ENCODE measurements around the gene ARL8A. TPM values are rescaled to one million over a fixed set of nuclear protein-coding genes. Genes with fewer than 3 reads are reported as not detected.
A peak's percentile ranks its signal among the peaks of the same experiment; 100 is the strongest.
"Not testable (repeated sequence)": the region's sequence is repeated elsewhere in the genome, so short reads cannot be mapped to it uniquely, and the experiment has no call there.

Gene ARL8A
- total and polyA plus RNA-seq, 9 donors = 27.4 to 41.9 (median 38.7) TPM

DNA sequence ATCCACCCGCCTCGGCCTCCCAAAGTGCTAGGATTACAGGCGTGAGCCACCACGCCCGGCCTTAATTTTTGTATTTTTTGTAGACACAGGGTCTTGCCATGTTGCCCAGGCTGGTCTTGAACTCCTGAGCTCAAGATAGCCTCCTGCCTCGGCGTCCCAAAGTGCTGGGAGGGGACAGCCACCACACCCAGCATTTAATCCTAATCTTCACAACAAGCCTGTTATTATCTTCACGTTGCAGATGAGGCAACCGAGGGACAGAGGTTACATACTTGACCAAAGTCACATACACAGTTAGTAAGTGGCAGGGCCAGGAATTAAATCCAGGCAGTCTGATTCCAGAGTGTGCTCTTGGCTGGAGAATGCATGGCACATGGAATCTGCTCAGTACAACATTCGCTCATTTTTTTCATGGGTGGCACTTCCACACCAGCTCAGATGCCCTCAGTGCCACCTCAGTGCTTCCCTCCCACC is 26.6 kb downstream of the ARL8A start:
- Histone ChIP-seq H3K9me3 (replicated peaks; ENCODE audit: control insufficient read depth, low read depth, low read length) (no peaks in the 10 kb centered on the region), H3K4me3 (ENCODE audit: low read length) (no peak overlapping the region), H3K27ac (ENCODE audit: low read length) (no peak overlapping the region), H3K27me3 (ENCODE audit: control insufficient read depth, insufficient read depth, low read length) (peaks cover 2% of the 10 kb centered on the region), H3K4me1 (ENCODE audit: control insufficient read depth, insufficient read depth, low read length) (peaks cover 12% of the 10 kb centered on the region), H3K36me3 (ENCODE audit: control insufficient read depth, insufficient read depth, low read length) (no peaks in the 10 kb centered on the region)
- WGBS (ENCODE audit: insufficient coverage) = 87% methylated on average over 8 of the region's 10 CpGs
- DNase-seq = no peak

DNA sequence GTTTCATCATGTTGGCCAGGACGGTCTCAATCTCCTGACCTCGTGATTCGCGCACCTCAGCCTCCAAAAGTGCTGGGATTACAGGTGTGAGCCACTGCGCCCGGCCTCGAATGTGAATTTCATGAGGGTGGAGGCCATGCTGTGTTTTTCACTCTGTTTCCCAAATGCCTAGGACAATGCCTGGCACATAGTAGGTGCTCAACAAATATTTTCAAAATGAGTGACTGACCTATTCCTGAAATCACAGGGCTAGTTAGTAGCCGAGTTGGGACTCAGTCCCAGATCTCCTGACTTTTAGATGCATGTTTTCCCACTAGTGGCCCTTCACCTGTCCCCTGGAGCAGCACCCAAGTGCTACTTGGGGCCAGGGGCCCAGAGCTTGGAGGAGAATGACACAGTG is 28.2 kb downstream of the ARL8A start:
- DNase-seq = no peak
- 100% methylated on average over 7 of the region's 8 CpGs for WGBS (ENCODE audit: insufficient coverage)
- H3K9me3 ChIP-seq (replicated peaks; ENCODE audit: control insufficient read depth, low read depth, low read length) = no peaks in the 10 kb centered on the region
- H3K27ac ChIP-seq (ENCODE audit: low read length) = no peak overlapping the region
- H3K4me1 ChIP-seq (ENCODE audit: control insufficient read depth, insufficient read depth, low read length) = peaks cover 13% of the 10 kb centered on the region
- no peaks in the 10 kb centered on the region for H3K36me3 ChIP-seq (ENCODE audit: control insufficient read depth, insufficient read depth, low read length)
- peaks cover 2% of the 10 kb centered on the region for H3K27me3 ChIP-seq (ENCODE audit: control insufficient read depth, insufficient read depth, low read length)
- H3K4me3 ChIP-seq (ENCODE audit: low read length) = no peak overlapping the region

DNA sequence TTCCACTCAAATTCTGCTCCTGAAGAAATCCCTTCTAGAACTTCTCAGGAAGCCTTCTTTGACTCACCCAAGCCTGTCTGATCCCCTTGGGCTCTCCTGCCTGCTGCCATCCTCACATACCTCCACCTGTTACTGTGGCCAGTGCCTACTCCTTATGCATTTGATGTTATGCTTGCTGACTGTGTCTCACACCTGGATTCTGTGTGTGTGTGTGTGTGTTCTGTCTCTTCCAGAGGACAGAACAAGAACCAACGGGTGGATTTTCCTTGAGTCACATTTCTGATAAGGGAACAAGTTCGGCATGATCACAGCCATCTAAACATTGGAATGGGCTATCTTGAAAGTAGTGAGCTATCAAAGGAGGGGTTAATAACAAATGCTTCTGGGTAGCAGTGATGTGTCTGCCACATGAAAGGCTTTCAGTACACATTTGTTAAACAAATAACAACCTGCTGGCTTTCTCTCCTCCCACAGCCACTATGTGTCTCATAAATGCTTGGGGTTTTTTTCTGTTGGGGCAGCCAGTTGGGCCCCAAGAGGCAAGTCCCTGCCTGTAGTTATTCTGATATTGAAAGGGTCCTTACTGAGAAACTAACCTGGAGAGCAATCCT is 30.7 kb downstream of the ARL8A start:
- Histone ChIP-seq H3K36me3 (ENCODE audit: control insufficient read depth, insufficient read depth, low read length) (no peaks in the 10 kb centered on the region), H3K27ac (ENCODE audit: low read length) (peak overlapping the region; percentile 51), H3K4me1 (ENCODE audit: control insufficient read depth, insufficient read depth, low read length) (peaks cover 13% of the 10 kb centered on the region), H3K9me3 (replicated peaks; ENCODE audit: control insufficient read depth, low read depth, low read length) (no peaks in the 10 kb centered on the region), H3K4me3 (ENCODE audit: low read length) (no peak overlapping the region), H3K27me3 (ENCODE audit: control insufficient read depth, insufficient read depth, low read length) (peaks cover 2% of the 10 kb centered on the region)
- no CpG with 5 or more reads among the region's 2 CpGs for WGBS (ENCODE audit: insufficient coverage)
- DNase-seq = no peak

DNA sequence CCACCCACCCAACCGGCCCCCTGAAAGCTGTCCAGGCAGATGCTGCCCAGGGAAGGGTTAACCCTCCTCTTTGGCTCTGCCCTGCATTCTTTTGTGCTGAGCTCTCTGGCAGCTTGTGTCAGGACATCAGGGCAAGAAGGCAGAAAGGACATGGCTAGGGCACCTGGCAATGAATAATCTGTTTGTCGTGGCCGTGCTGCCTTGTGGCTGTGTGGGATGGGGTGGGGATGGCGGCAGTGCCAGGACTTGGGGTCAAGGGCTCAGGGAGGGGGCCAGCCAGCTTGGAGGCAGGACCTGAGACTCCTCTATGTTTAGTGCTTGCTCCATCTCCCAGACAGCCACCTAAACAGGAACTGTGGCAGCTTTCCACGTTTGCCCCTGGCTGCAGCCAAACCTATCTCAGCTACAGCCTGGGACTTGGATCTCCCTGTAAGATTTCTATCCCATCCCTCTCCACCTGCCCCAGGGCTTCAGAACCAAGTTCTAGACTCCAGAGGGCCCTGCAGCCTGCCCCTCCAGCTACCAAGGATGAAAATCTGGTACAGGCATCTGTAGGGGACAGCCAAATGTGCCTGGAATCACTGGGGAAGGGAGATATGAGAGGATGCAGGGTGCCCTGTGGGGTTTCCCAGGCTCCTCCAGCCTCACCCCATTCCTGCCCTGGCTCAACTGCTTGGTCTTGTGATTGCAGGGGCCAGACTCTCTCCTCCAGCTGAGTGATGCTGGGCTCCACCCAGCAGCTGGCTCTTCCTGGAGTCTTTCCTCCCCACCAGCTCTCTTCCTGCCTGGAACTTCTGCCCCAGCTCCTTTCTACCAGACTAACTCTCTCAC is 31.5 kb downstream of the ARL8A start:
- 26% methylated on average over 5 of the region's 5 CpGs for WGBS (ENCODE audit: insufficient coverage)
- DNase-seq = peak; percentile 59
- Histone ChIP-seq H3K9me3 (replicated peaks; ENCODE audit: control insufficient read depth, low read depth, low read length) (no peaks in the 10 kb centered on the region), H3K36me3 (ENCODE audit: control insufficient read depth, insufficient read depth, low read length) (no peaks in the 10 kb centered on the region), H3K4me3 (ENCODE audit: low read length) (no peak overlapping the region), H3K27me3 (ENCODE audit: control insufficient read depth, insufficient read depth, low read length) (peaks cover 2% of the 10 kb centered on the region), H3K27ac (ENCODE audit: low read length) (peak overlapping the region; percentile 51), H3K4me1 (ENCODE audit: control insufficient read depth, insufficient read depth, low read length) (peaks cover 13% of the 10 kb centered on the region)

DNA sequence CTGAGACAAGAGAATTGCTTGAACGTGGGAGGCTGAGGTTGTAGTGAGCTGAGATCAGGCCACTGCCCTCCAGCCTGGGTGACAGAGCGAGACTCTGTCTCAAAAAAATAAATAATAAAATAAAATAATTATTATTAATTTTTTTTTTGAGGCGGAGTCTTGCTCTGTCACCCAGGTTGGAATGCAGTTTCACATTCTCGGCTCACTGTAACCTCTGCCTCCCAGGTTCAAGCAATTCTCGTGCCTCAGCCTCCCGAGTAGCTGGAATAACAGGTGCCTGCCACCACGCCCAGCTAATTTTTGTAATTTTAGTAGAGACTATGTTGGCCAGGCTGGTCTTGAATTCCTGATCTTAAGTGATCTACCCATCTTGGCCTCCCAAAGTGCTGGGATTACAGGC is 32.9 kb downstream of the ARL8A start:
- H3K27me3 ChIP-seq (ENCODE audit: control insufficient read depth, insufficient read depth, low read length); DNase-seq; H3K4me3 ChIP-seq (ENCODE audit: low read length); H3K27ac ChIP-seq (ENCODE audit: low read length); H3K36me3 ChIP-seq (ENCODE audit: control insufficient read depth, insufficient read depth, low read length); H3K9me3 ChIP-seq (replicated peaks; ENCODE audit: control insufficient read depth, low read depth, low read length): not testable (repeated sequence)
- WGBS (ENCODE audit: insufficient coverage) = 100% methylated on average over 2 of the region's 7 CpGs
- peaks cover 15% of the 10 kb centered on the region for H3K4me1 ChIP-seq (ENCODE audit: control insufficient read depth, insufficient read depth, low read length)

DNA sequence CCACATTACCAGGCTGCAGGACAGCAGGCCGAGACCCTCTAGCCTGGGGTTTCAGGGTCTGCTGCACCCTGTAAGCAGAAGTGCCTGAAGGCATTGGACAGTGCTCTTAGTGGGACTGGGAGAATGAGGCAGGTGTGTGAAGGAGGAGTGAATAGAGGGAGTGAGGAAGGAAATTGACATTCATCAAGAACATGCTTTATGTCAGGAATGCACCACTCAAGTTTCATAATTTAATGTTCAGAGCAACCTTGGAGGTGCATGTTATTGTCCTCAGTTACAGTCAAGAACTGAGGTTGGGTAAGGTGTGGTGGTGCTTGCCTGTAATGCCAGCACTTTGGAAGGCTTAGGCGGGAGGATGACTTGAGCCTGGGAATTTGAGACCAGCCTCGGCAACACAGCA is 33.6 kb downstream of the ARL8A start:
- Histone ChIP-seq H3K27ac (ENCODE audit: low read length) (no peak overlapping the region), H3K9me3 (replicated peaks; ENCODE audit: control insufficient read depth, low read depth, low read length) (no peaks in the 10 kb centered on the region), H3K4me1 (ENCODE audit: control insufficient read depth, insufficient read depth, low read length) (peaks cover 15% of the 10 kb centered on the region), H3K36me3 (ENCODE audit: control insufficient read depth, insufficient read depth, low read length) (no peaks in the 10 kb centered on the region), H3K27me3 (ENCODE audit: control insufficient read depth, insufficient read depth, low read length) (no peaks in the 10 kb centered on the region), H3K4me3 (ENCODE audit: low read length) (no peak overlapping the region)
- no peak for DNase-seq
- WGBS (ENCODE audit: insufficient coverage) = 78% methylated on average over 1 of the region's 3 CpGs

DNA sequence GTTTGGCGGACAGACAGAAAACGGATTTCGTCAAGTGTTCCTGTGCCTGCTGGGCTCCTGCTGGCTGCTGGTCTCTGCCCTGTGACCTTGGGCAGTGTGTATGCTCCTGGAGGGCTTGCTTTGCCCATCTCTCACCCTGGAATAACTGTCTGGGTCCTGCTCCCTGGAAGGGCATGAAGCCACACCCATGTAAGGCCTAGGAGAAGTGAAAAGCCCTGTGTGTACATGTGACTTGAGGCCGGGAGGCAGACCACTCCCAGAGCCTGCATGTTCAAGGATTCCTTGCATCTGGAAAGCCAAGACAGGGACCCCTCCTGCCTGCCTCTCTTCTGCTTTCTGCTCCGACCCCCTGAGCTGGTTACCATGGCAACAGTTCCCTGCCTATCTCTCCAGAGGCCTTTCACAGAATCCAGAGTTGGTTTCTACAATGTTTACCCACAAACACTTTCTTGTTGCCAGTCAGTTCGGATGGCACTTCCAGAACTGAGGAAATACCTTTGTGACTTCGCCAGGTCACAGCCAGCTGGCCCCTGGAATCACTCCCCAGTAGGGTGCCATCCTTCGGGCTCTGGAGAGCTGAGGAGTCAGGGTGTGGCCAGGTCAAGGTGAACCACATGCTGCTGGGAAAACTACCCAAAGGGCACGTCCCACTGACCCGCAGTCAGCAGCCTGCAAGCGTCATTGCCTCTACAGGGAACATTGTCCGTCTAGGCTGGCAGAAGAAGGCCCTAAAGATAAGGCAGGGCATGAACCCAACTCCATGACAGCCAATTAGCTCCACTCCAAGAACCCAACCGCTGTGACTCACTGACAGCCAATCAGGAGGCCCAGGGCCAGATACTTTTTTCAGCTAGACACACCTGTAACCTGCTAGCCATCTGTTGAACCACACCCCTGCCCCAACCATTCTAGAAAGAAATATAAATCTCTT is 36.5 kb downstream of the ARL8A start:
- Histone ChIP-seq H3K4me3 (ENCODE audit: low read length) (no peak overlapping the region), H3K27me3 (ENCODE audit: control insufficient read depth, insufficient read depth, low read length) (no peaks in the 10 kb centered on the region), H3K4me1 (ENCODE audit: control insufficient read depth, insufficient read depth, low read length) (peaks cover 8% of the 10 kb centered on the region), H3K27ac (ENCODE audit: low read length) (no peak overlapping the region), H3K36me3 (ENCODE audit: control insufficient read depth, insufficient read depth, low read length) (no peaks in the 10 kb centered on the region), H3K9me3 (replicated peaks; ENCODE audit: control insufficient read depth, low read depth, low read length) (no peaks in the 10 kb centered on the region)
- DNase-seq = no peak
- whole genome bisulfite sequencing (ENCODE audit: insufficient coverage) = 66% methylated on average over 13 of the region's 13 CpGs

DNA sequence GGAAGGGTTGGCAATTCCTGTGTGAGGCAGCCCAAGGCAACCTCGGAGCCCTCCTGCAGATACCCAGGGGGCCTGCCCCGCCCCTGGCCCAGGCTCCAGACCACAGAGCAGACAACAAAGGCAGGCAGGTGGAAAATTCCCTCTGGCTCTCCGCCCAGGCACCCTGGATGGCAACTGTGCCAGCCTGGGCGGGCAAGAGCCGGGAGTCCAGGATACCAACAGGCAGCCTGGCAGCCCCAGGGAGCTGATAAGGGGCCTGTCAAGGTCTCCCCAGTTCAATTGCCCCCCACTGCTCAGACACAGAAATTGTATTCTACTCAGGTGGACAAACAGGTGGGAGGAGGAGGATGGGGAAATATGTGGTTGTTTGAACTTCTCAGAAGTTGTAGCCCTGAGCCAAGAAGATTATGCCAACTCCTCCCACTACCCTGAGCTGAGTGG is 37.2 kb downstream of the ARL8A start:
- no peak overlapping the region for H3K4me3 ChIP-seq (ENCODE audit: low read length)
- 59% methylated on average over 4 of the region's 5 CpGs for WGBS (ENCODE audit: insufficient coverage)
- DNase-seq = no peak
- no peaks in the 10 kb centered on the region for H3K9me3 ChIP-seq (replicated peaks; ENCODE audit: control insufficient read depth, low read depth, low read length)
- no peaks in the 10 kb centered on the region for H3K36me3 ChIP-seq (ENCODE audit: control insufficient read depth, insufficient read depth, low read length)
- peaks cover 2% of the 10 kb centered on the region for H3K4me1 ChIP-seq (ENCODE audit: control insufficient read depth, insufficient read depth, low read length)
- no peaks in the 10 kb centered on the region for H3K27me3 ChIP-seq (ENCODE audit: control insufficient read depth, insufficient read depth, low read length)
- H3K27ac ChIP-seq (ENCODE audit: low read length) = no peak overlapping the region

DNA sequence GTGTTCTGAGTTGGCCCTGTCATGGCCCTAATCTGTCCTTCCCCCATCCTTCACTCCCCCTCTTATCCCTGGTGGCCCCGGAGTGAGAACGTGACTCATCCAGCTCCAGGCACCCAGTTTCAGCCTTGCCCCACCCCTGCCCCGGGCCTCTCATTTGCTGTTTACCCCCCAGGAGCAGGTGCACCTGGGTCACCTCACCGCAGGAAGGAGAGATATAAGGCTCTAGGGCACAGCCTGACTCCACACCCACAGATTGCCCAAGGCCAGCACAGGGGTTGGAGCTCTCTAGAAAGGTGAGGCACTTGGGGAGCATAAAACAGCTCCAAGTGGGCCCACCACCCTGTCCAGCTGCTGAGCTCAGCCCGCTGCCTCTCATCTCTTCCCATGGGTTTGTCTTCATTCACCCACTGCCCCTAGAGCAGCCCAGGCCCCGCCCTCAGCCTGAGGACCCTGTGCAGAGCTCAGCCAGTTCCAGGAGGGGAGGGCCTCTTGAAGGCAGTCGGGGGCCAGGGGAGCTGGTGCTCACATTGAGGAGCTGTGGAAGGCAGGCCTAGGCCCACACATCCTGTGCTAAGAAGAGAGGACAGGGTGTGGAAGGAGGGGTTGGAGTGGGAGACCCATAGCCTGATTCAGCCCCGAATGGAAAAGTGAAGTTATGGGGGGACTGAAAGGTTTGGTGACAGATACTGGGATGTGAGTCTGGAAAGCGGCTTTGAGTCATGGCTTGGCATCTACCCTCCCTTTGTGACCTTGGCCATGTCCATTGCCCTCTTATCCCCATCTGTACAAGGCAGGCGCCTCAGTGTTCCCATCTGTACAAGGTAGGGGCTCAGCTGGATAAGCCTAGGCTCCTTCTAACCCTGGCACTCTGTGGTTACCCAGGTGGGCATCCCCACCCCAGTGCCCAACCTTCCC is 37.9 kb downstream of the ARL8A start:
- no peak for DNase-seq
- H3K27ac ChIP-seq (ENCODE audit: low read length) = no peak overlapping the region
- H3K36me3 ChIP-seq (ENCODE audit: control insufficient read depth, insufficient read depth, low read length) = no peaks in the 10 kb centered on the region
- H3K4me3 ChIP-seq (ENCODE audit: low read length) = no peak overlapping the region
- no peaks in the 10 kb centered on the region for H3K9me3 ChIP-seq (replicated peaks; ENCODE audit: control insufficient read depth, low read depth, low read length)
- peaks cover 2% of the 10 kb centered on the region for H3K4me1 ChIP-seq (ENCODE audit: control insufficient read depth, insufficient read depth, low read length)
- H3K27me3 ChIP-seq (ENCODE audit: control insufficient read depth, insufficient read depth, low read length) = no peaks in the 10 kb centered on the region
- WGBS (ENCODE audit: insufficient coverage) = 74% methylated on average over 8 of the region's 10 CpGs
